ENCODE data around the gene FAM241A.

GRCh38 chr4:112145790-112146501, 692 bp downstream of the FAM241A start:
- no peak for TF ChIP-seq CTCF (IDR thresholded peaks at IDR 0.05; ENCODE audit: extremely low read depth in 1 of 2, insufficient read depth in 1 of 2, low read depth in 1 of 2, low read length in 2 of 2)
- TF ChIP-seq JUN (IDR thresholded peaks at IDR 0.05; ENCODE audit: borderline replicate concordance, insufficient read depth, insufficient read length, low read depth): no peak
- TF ChIP-seq POLR2AphosphoS5 (IDR thresholded peaks at IDR 0.05; ENCODE audit: insufficient read depth, low read depth, low read length): no peak

Measured in endothelial cell of umbilical vein (primary cell).